Measurements from ENCODE around the gene RHOD. TPM values are rescaled to one million over a fixed set of nuclear protein-coding genes. Genes with fewer than 3 reads are reported as not detected.

The RHOD gene
- total and polyA plus RNA-seq, 4 donors = 7.3 to 39.3 (median 16.5) TPM

DNA sequence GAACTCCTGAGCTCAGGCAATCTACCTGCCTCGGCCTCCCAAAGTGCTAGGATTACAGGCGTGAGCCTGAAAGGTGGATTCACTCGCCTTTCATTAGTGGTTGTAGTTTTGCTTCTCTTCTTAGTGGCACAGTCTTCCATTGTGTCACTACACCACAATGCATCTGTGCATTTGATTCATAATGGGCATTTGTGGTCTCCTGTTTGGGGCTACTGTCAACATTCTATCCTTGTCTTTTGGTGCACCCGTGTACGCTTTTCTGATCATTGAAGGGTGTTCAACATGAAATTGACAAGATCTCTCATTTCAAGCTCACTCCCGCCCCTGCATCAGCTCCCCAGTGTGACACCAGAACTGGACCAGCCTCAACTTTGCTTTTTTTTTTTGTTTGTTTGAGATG lies 35.7 kb upstream of the RHOD start:
- TF ChIP-seq, protein P1, sequence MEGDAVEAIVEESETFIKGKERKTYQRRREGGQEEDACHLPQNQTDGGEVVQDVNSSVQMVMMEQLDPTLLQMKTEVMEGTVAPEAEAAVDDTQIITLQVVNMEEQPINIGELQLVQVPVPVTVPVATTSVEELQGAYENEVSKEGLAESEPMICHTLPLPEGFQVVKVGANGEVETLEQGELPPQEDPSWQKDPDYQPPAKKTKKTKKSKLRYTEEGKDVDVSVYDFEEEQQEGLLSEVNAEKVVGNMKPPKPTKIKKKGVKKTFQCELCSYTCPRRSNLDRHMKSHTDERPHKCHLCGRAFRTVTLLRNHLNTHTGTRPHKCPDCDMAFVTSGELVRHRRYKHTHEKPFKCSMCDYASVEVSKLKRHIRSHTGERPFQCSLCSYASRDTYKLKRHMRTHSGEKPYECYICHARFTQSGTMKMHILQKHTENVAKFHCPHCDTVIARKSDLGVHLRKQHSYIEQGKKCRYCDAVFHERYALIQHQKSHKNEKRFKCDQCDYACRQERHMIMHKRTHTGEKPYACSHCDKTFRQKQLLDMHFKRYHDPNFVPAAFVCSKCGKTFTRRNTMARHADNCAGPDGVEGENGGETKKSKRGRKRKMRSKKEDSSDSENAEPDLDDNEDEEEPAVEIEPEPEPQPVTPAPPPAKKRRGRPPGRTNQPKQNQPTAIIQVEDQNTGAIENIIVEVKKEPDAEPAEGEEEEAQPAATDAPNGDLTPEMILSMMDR (IDR thresholded peaks at IDR 0.05; ENCODE audit: control extremely low read depth, extremely low read depth) = no peak
- ATAC-seq (ENCODE audit: insufficient read depth, low FRiP score) (no peak), DNase-seq (no peak)
- peaks cover 0 to 30% (median 14%) of the 10 kb centered on the region in 3 donors for H3K27me3 ChIP-seq (ENCODE audit: control insufficient read depth in 3 of 3, insufficient read depth in 3 of 3, low read length in 2 of 3)
- H3K9me3 ChIP-seq (ENCODE audit: control insufficient read depth in 4 of 4, insufficient read depth in 3 of 4, low read length in 3 of 4) = peaks cover 0 to 3% (median 0%) of the 10 kb centered on the region in 4 donors
- no peak overlapping the region for H3K27ac ChIP-seq (ENCODE audit: low read depth in 1 of 2, low read length in 1 of 2)
- WGBS, 2 donors = 80 to 92% methylated on average over 6 of the region's 6 CpGs
- H3K36me3 ChIP-seq (ENCODE audit: control insufficient read depth in 4 of 4, insufficient read depth in 4 of 4, low read length in 4 of 4) = no peaks in the 10 kb centered on the region
- peaks cover 0 to 13% (median 5%) of the 10 kb centered on the region in 5 donors for H3K4me1 ChIP-seq (ENCODE audit: control insufficient read depth in 5 of 5, insufficient read depth in 5 of 5, low read length in 5 of 5)
- H3K4me3 ChIP-seq = no peak overlapping the region
- H3K9ac ChIP-seq (ENCODE audit: insufficient read depth in 1 of 2, low read length in 2 of 2) = no peak overlapping the region

DNA sequence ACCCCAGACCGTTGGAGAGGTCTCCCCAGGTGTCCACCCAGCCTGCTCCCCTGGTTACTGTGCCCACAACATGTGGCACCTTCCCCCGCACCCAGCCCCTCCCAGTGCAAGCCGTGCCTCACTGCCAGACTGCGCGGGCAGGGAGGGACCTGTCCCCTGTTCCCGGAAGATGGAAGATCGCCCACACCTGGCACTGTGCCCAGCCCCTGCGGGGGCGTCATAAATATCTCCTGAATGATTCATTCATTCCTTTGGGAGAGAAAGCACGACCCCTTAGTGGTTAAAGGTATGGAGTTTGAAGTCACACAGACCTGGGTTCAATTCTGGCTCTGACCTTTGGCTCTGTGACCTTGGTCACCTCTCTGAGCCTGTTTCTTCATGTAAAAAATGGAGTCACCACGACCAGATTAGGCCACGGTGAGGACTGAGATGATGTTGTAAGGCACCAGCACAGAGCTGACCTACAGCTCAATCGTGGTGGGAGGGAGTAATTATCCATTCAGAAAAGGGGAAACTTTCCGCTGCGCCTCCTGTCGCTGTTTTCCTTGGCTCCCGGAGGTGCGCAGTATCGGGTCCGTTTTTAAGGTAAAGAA lies 34.2 kb upstream of the RHOD start:
- 27 to 30% methylated on average over 20 of the region's 20 CpGs for WGBS, 2 donors

DNA sequence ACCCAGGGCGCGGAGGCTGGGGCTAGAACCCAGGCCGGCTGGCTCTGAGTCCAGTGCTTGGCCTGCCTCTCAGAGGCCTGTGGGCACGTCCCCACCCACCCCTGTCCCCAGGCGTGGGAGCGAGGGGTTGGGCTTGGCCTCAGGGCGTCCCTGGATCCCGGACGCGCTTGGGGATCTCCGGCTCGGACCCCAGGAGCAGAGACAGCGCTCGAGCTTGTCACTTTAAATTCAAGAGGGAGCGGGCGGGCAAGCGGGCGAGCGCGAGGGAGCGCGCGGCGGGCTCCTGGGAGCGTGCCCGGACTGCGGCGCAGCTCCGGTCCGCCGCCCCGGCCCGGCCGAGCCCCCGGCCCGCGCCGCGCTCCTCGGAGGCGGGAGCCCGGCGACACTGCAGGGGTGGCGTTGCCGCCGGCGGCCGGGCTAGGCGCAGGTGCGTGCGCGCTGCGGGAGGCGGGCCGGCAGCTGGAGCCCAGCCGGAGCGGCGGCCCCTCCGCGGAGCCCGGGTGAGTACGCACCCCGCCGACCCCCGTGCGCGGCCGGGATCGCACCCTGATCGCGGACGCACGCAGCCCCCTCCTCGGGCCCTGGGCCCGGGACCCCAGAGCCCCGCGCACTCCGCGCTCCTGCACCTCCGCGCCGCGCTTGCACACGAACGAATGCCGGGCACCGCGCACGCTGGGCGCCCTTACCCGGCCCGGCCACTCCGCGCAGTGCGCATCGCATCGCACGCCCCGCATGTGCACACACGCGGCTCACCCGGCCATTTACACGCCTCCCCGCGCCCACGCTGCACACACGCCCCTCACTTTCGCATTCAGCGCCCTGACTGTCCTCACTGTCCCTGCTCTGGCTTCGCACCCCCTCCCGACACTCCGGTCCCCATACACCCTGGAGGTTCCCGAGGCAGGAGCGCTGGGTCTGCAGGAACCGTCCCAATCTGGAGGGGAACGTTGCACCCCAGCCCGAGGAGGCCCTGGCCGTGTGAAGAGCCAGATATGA lies 33.4 kb upstream of the RHOD start, which contains the start of gene SYT12:
Gene SYT12, plus strand, starts transcription at position 174 of the 996 bp plus-strand sequence. CDS start 7,011 bp downstream, outside the sequence.
- Histone ChIP-seq H3K27ac (ENCODE audit: low read depth in 1 of 2, low read length in 1 of 2) (no peak within 1 kb of the TSS), H3K9me3 (ENCODE audit: control insufficient read depth in 4 of 4, insufficient read depth in 3 of 4, low read length in 3 of 4) (peaks cover 0 to 3% (median 0%) of the 10 kb centered on the region in 4 donors), H3K27me3 (ENCODE audit: control insufficient read depth in 3 of 3, insufficient read depth in 3 of 3, low read length in 2 of 3) (peaks cover 3 to 30% (median 14%) of the 10 kb centered on the region in 3 donors), H3K9ac (ENCODE audit: insufficient read depth in 1 of 2, low read length in 2 of 2) (no peak within 1 kb of the TSS), H3K36me3 (ENCODE audit: control insufficient read depth in 4 of 4, insufficient read depth in 4 of 4, low read length in 4 of 4) (no peaks in the 10 kb centered on the region), H3K4me3 (no peak within 1 kb of the TSS), H3K4me1 (ENCODE audit: control insufficient read depth in 5 of 5, insufficient read depth in 5 of 5, low read length in 5 of 5) (peaks cover 0 to 13% (median 5%) of the 10 kb centered on the region in 5 donors)
- peak; percentile 28 for ATAC-seq (ENCODE audit: insufficient read depth, low FRiP score)
- TF ChIP-seq, protein P1 (IDR thresholded peaks at IDR 0.05; ENCODE audit: control extremely low read depth, extremely low read depth) = no peak
- DNase-seq = peak in 1 of 3 donors; percentile 25
- 2 to 3% methylated on average over 77 to 118 of the region's 118 CpGs for WGBS, 2 donors

More for the DNA sequence above, 34.2 kb upstream of the RHOD start:
- Histone ChIP-seq H3K27ac (ENCODE audit: low read depth in 1 of 2, low read length in 1 of 2) (no peak overlapping the region), H3K4me3 (no peak overlapping the region), H3K36me3 (ENCODE audit: control insufficient read depth in 4 of 4, insufficient read depth in 4 of 4, low read length in 4 of 4) (no peaks in the 10 kb centered on the region), H3K9ac (ENCODE audit: insufficient read depth in 1 of 2, low read length in 2 of 2) (no peak overlapping the region), H3K4me1 (ENCODE audit: control insufficient read depth in 5 of 5, insufficient read depth in 5 of 5, low read length in 5 of 5) (peaks cover 0 to 13% (median 5%) of the 10 kb centered on the region in 5 donors), H3K9me3 (ENCODE audit: control insufficient read depth in 4 of 4, insufficient read depth in 3 of 4, low read length in 3 of 4) (peaks cover 0 to 3% (median 0%) of the 10 kb centered on the region in 4 donors), H3K27me3 (ENCODE audit: control insufficient read depth in 3 of 3, insufficient read depth in 3 of 3, low read length in 2 of 3) (peaks cover 3 to 30% (median 14%) of the 10 kb centered on the region in 3 donors)
- DNase-seq = no peak
- TF ChIP-seq, protein P1 (IDR thresholded peaks at IDR 0.05; ENCODE audit: control extremely low read depth, extremely low read depth) = no peak
- no peak for ATAC-seq (ENCODE audit: insufficient read depth, low FRiP score)
